OCI-LY1 (cell line): ENCODE data around the gene GANC.

Source experiments
- H2AFZ ChIP-seq: fragments of 200-600 bp; sonication (generic), shearing (Covaris generic); 2 replicates; pipeline ENCODE4 v1.6.0; 2014; ENCODE audit warnings: antibody characterized with exemption, mild to moderate bottlenecking, low read length
- H3F3A ChIP-seq: fragments of 200-600 bp; sonication (generic), shearing (Covaris generic); 2 replicates; pipeline ENCODE4 v1.6.0; 2014; ENCODE audit warnings: mild to moderate bottlenecking, antibody characterized with exemption, low read length, moderate library complexity; ENCODE audit not compliant: insufficient read depth
- H3K27ac ChIP-seq: fragments of 200-600 bp; sonication (generic); 2 replicates; pipeline ENCODE4 v1.5.1; 2014; ENCODE audit warnings: low read length, mixed run types, mild to moderate bottlenecking, low read depth; ENCODE audit not compliant: poor library complexity, severe bottlenecking
- H3K27me3 ChIP-seq: fragments of 200-600 bp; sonication (generic); 2 replicates; pipeline ENCODE4 v1.6.0; 2014; ENCODE audit warnings: antibody characterized with exemption, mild to moderate bottlenecking, low read length, moderate library complexity; ENCODE audit not compliant: insufficient read depth
- H3K36me3 ChIP-seq: fragments of 200-600 bp; sonication (generic); 2 replicates; pipeline ENCODE4 v1.6.1; 2014; ENCODE audit warnings: mild to moderate bottlenecking, antibody characterized with exemption, low read length, moderate library complexity, mixed read lengths; ENCODE audit not compliant: insufficient read depth
- H3K4me1 ChIP-seq: fragments of 200-600 bp; sonication (generic); 2 replicates; pipeline ENCODE4 v1.5.1; 2014; ENCODE audit warnings: mild to moderate bottlenecking, low read length, moderate library complexity; ENCODE audit not compliant: insufficient read depth, severe bottlenecking
- H3K4me2 ChIP-seq: fragments of 200-600 bp; sonication (generic), shearing (Covaris generic); 2 replicates; pipeline ENCODE4 v1.6.1; 2014; ENCODE audit warnings: low read length
- H3K4me3 ChIP-seq: fragments of 200-600 bp; sonication (generic); 2 replicates; pipeline ENCODE4 v1.5.1; 2014; ENCODE audit warnings: low read length, low read depth, mild to moderate bottlenecking, mixed read lengths; ENCODE audit not compliant: poor library complexity, severe bottlenecking
- H3K79me2 ChIP-seq: fragments of 200-600 bp; shearing (Covaris generic); 2 replicates; pipeline ENCODE4 v1.6.1; 2016; ENCODE audit warnings: mixed run types, low read length, mixed read lengths; ENCODE audit not compliant: insufficient read depth
- H3K9ac ChIP-seq: fragments of 200-600 bp; sonication (generic), shearing (Covaris generic); 2 replicates; pipeline ENCODE4 v1.6.1; 2014; ENCODE audit warnings: mild to moderate bottlenecking, low read length, mixed read lengths
- H3K9me2 ChIP-seq: fragments of 200-600 bp; sonication (generic), shearing (Covaris generic); 2 replicates; pipeline ENCODE4 v1.6.1; 2014; ENCODE audit warnings: low read depth, mild to moderate bottlenecking, low read length, mixed read lengths
- H3K9me3 ChIP-seq: fragments of 200-600 bp; shearing (Covaris generic); 2 replicates; pipeline ENCODE4 v1.6.1; 2014; ENCODE audit warnings: low read length, mixed read lengths
- H4K20me1 ChIP-seq: fragments of 200-600 bp; sonication (generic), shearing (Covaris generic); 2 replicates; pipeline ENCODE4 v1.6.0; 2016; ENCODE audit warnings: mild to moderate bottlenecking, low read length; ENCODE audit not compliant: insufficient read depth
- CTCF ChIP-seq: fragments of 200-600 bp; sonication (generic), shearing (Covaris generic); IDR thresholded peaks from 2 replicates; pipeline ENCODE4 v1.5.1; 2017; ENCODE audit warnings: mild to moderate bottlenecking, antibody characterized with exemption, low read length, moderate library complexity, mixed read lengths
- EZH2 ChIP-seq: fragments of 200-600 bp; sonication (generic), shearing (Covaris generic); IDR thresholded peaks from 2 replicates; pipeline ENCODE4 v1.8.0; 2017; ENCODE audit warnings: borderline replicate concordance, mixed run types, mild to moderate bottlenecking, antibody characterized with exemption, low read length, moderate library complexity, mixed read lengths

The GANC gene

GRCh38 chr15:42363942-42364341 is 90.9 kb downstream of the GANC start:
- no peaks in the 10 kb centered on the region for H3K9me2 ChIP-seq
- H3K36me3 ChIP-seq = no peaks in the 10 kb centered on the region
- no peak overlapping the region for H3K4me2 ChIP-seq
- H3K9me3 ChIP-seq = no peaks in the 10 kb centered on the region
- no peaks in the 10 kb centered on the region for H4K20me1 ChIP-seq
- H3K9ac ChIP-seq = no peak overlapping the region
- no peaks in the 10 kb centered on the region for H3K4me1 ChIP-seq
- H2AFZ ChIP-seq = no peak overlapping the region
- H3K4me3 ChIP-seq = no peak overlapping the region
- no peaks in the 10 kb centered on the region for H3K79me2 ChIP-seq
- H3K27ac ChIP-seq = no peak overlapping the region
- TF ChIP-seq EZH2 = no peak
- TF ChIP-seq CTCF = no peak
- no peaks in the 10 kb centered on the region for H3F3A ChIP-seq
- no peaks in the 10 kb centered on the region; the same call in 1 of the 2 replicates for H3K27me3 ChIP-seq

- H3K4me3 ChIP-seq = no peak overlapping the region
- H3K4me1 ChIP-seq = no peaks in the 10 kb centered on the region
- H3K4me2 ChIP-seq = no peak overlapping the region
- H3K27ac ChIP-seq = no peak overlapping the region
- no peaks in the 10 kb centered on the region for H4K20me1 ChIP-seq
- no peaks in the 10 kb centered on the region for H3K9me2 ChIP-seq
- no peaks in the 10 kb centered on the region for H3F3A ChIP-seq
- no peaks in the 10 kb centered on the region; the same call in 1 of the 2 replicates for H3K27me3 ChIP-seq
- TF ChIP-seq EZH2 (no peak), CTCF (no peak)
- H3K9ac ChIP-seq = no peak overlapping the region
- H3K36me3 ChIP-seq = no peaks in the 10 kb centered on the region
- no peaks in the 10 kb centered on the region for H3K79me2 ChIP-seq
- no peaks in the 10 kb centered on the region for H3K9me3 ChIP-seq
- no peak overlapping the region for H2AFZ ChIP-seq
These were observed 91.5 kb downstream of the GANC start for GRCh38 chr15:42364529-42364928.

- H2AFZ ChIP-seq = no peak overlapping the region
These were observed 93.0 kb downstream of the GANC start for GRCh38 chr15:42365921-42366550.

More at GRCh38 chr15:42365921-42366550, 93.0 kb downstream of the GANC start:
- Histone ChIP-seq H3K4me3 (no peak overlapping the region), H3K9me2 (no peaks in the 10 kb centered on the region), H3K9ac (no peak overlapping the region), H3K27ac (no peak overlapping the region), H3K4me1 (no peaks in the 10 kb centered on the region), H3F3A (no peaks in the 10 kb centered on the region), H3K79me2 (no peaks in the 10 kb centered on the region), H3K4me2 (no peak overlapping the region), H3K27me3 (no peaks in the 10 kb centered on the region; the same call in 1 of the 2 replicates), H3K36me3 (no peaks in the 10 kb centered on the region), H3K9me3 (no peaks in the 10 kb centered on the region), H4K20me1 (no peaks in the 10 kb centered on the region)
- no peak for TF ChIP-seq EZH2
- TF ChIP-seq CTCF = no peak
